Naive thymus-derived CD4-positive, alpha-beta T cell (primary cell): ENCODE measurements around the gene C19orf85. TPM values are rescaled to one million over a fixed set of nuclear protein-coding genes. Genes with fewer than 3 reads are reported as not detected.

Source experiments
- ATAC-seq: fragments of 150-1000 bp; cut with Tn5 transposase; 2 replicates; pipeline ENCODE4 v1.10.0; 2021; ENCODE audit warnings: mild to moderate bottlenecking, moderate library complexity
- CTCF ChIA-PET: fragments of 350-600 bp; sonication (Branson Sonifier 250); formaldehyde crosslinking; loops from one replicate; lab custom pipeline; 2021; ENCODE audit warnings: antibody characterized with exemption; lab: Charles Lee
- POLR2A ChIA-PET: fragments of 350-600 bp; sonication (Branson Sonifier 250); formaldehyde crosslinking; loops from one replicate; lab custom pipeline; 2021; ENCODE audit warnings: antibody characterized with exemption, inconsistent platforms; lab: Charles Lee
- DNase-seq, 9 donors: peaks; one replicate each; pipeline versions ENCODE4 v3.0.0 to v3.0.0-alpha.2; 2020 to 2022; ENCODE audit warnings: mixed read lengths in 1 of 9
- H3K27ac ChIP-seq: one replicate; pipeline ENCODE4 v1.7.0; 2013; ENCODE audit warnings: mild to moderate bottlenecking, low read depth, low read length, moderate library complexity
- H3K27me3 ChIP-seq, 2 donors: one replicate each; pipeline ENCODE4 v1.7.0; 2013; ENCODE audit warnings: low read length in 2 of 2, mild to moderate bottlenecking in 2 of 2, moderate library complexity in 2 of 2; ENCODE audit not compliant: control insufficient read depth in 2 of 2, insufficient read depth in 2 of 2
- H3K36me3 ChIP-seq, 3 experiments: 1 replicate in 2 of 3; 2 replicates in 1 of 3; pipeline ENCODE4 v1.7.0; 2013; ENCODE audit warnings: low read length in 3 of 3, mild to moderate bottlenecking in 3 of 3, moderate library complexity in 1 of 3; ENCODE audit not compliant: insufficient read depth in 3 of 3, control insufficient read depth in 2 of 3
- H3K4me1 ChIP-seq, 2 donors: one replicate each; pipeline ENCODE4 v1.7.0; 2013; ENCODE audit warnings: low read length in 2 of 2, mild to moderate bottlenecking in 2 of 2, moderate library complexity in 1 of 2; ENCODE audit not compliant: control insufficient read depth in 2 of 2, insufficient read depth in 2 of 2
- H3K4me3 ChIP-seq: 2 replicates; pipeline ENCODE4 v1.7.0; 2013; ENCODE audit warnings: mild to moderate bottlenecking, low read length
- H3K9me3 ChIP-seq, 3 experiments: 1 replicate in 2 of 3; 2 replicates in 1 of 3; pipeline ENCODE4 v1.7.0; 2013; ENCODE audit warnings: low read length in 3 of 3; ENCODE audit not compliant: control insufficient read depth in 2 of 3
- H3K27ac Mint-ChIP-seq, 9 donors: one replicate each; pipeline ENCODE4 v1.8.0; 2020 to 2022; ENCODE audit warnings: mixed read lengths in 9 of 9, mild to moderate bottlenecking in 8 of 9, moderate library complexity in 5 of 9, inconsistent platforms in 2 of 9
- H3K27me3 Mint-ChIP-seq, 5 donors: one replicate each; pipeline ENCODE4 v1.8.0; 2021 to 2022; ENCODE audit warnings: mixed read lengths in 5 of 5, mild to moderate bottlenecking in 1 of 5
- H3K36me3 Mint-ChIP-seq, 5 donors: one replicate each; pipeline ENCODE4 v1.8.0; 2020 to 2022; ENCODE audit warnings: mixed read lengths in 5 of 5, mild to moderate bottlenecking in 3 of 5, inconsistent platforms in 1 of 5
- H3K4me1 Mint-ChIP-seq, 7 donors: one replicate each; pipeline ENCODE4 v1.8.0; 2020 to 2022; ENCODE audit warnings: mixed read lengths in 7 of 7, mild to moderate bottlenecking in 3 of 7, inconsistent platforms in 1 of 7
- H3K4me3 Mint-ChIP-seq, 10 donors: one replicate each; pipeline ENCODE4 v1.8.0; 2020 to 2022; ENCODE audit warnings: mild to moderate bottlenecking in 10 of 10, mixed read lengths in 10 of 10, moderate library complexity in 6 of 10, inconsistent platforms in 2 of 10
- H3K9me3 Mint-ChIP-seq, 11 donors: one replicate each; pipeline ENCODE4 v1.8.0; 2020 to 2022; ENCODE audit warnings: mixed read lengths in 11 of 11, mild to moderate bottlenecking in 4 of 11, inconsistent platforms in 1 of 11, moderate library complexity in 1 of 11
- intact Hi-C, 2 donors: fragments of 100-400 bp; cut with micrococcal nuclease; formaldehyde crosslinking; loops; one replicate each; pipeline ENCODE4 v1.15.1; 2023
- polyA plus RNA-seq, 2 donors: library from polyadenylated mRNA; unstranded; fragments of 300-500 nt; fragmentation: Illumina TruSeq; gene quantifications; one replicate each; pipeline ENCODE4 v1.2.3, GENCODE V29; 2021
- total RNA-seq, 6 experiments: library from RNA in 5 of 6; stranded (reverse) in 5 of 6; gene quantifications; 1 replicate in 5 of 6; 2 replicates in 1 of 6; pipeline ENCODE4 v1.2.3 and lab custom pipeline; 2021 to 2026

C19orf85 gene
- total and polyA plus RNA-seq, 7 experiments from 2014 or later = not detected

- peaks cover 12 to 13% of the 10 kb centered on the region in 2 donors for H3K4me1 ChIP-seq
- DNase-seq = no peak
- no peak for ATAC-seq
- intact Hi-C loops = loop anchor here in 1 of 2 donors (2.0 kb wide), 1 partner anchor 19 kb away; no protein-coding TSS in a partner anchor
- Mint-ChIP-seq H3K27me3 (no peaks in the 10 kb centered on the region), H3K27ac (peak overlapping the region in 4 of 9 donors; percentile 17 to 64 (median 46)), H3K36me3 (peaks cover 0 to 6% (median 1%) of the 10 kb centered on the region in 5 donors), H3K9me3 (peaks cover 0 to 2% (median 0%) of the 10 kb centered on the region in 11 donors), H3K4me3 (peak overlapping the region; percentile 29 to 89 (median 72)), H3K4me1 (peaks cover 9 to 31% (median 16%) of the 10 kb centered on the region in 7 donors)
- peak overlapping the region; percentile 63 for H3K27ac ChIP-seq
- peak overlapping the region; percentile 75 for H3K4me3 ChIP-seq
- no peaks in the 10 kb centered on the region for H3K9me3 ChIP-seq
- no peaks in the 10 kb centered on the region for H3K27me3 ChIP-seq
- ChIA-PET POLR2A (interaction anchor here (0.6 to 1.6 kb wide), 4 partner anchors 8 to 143 kb away, joined by 3 to 5 read pairs (median 4); partner anchors contain the start of gene ZNF628), CTCF (interaction anchor here (1.1 kb wide), 1 partner anchor 140 kb away, joined by 3 read pairs; the partner anchor contains the start of gene ZNF784)
- peaks cover 0 to 21% (median 0%) of the 10 kb centered on the region in 3 experiments for H3K36me3 ChIP-seq
These were observed 19.4 kb upstream of the C19orf85 start for GRCh38 chr19:55483706-55484592.

- Histone ChIP-seq H3K36me3 (peaks cover 0 to 21% (median 0%) of the 10 kb centered on the region in 3 experiments), H3K27ac (no peak overlapping the region), H3K9me3 (no peaks in the 10 kb centered on the region), H3K4me3 (no peak overlapping the region), H3K4me1 (peaks cover 12 to 15% of the 10 kb centered on the region in 2 donors), H3K27me3 (no peaks in the 10 kb centered on the region)
- Mint-ChIP-seq H3K27ac (no peak overlapping the region), H3K4me3 (peak overlapping the region in 3 of 10 donors; percentile 29 to 59 (median 29)), H3K9me3 (peaks cover 0 to 2% (median 0%) of the 10 kb centered on the region in 11 donors), H3K27me3 (no peaks in the 10 kb centered on the region), H3K4me1 (peaks cover 14 to 39% (median 23%) of the 10 kb centered on the region in 7 donors), H3K36me3 (peaks cover 0 to 8% (median 1%) of the 10 kb centered on the region in 5 donors)
- ATAC-seq (no peak), DNase-seq (no peak)
- POLR2A ChIA-PET = no interaction called here
- CTCF ChIA-PET = no interaction called here
- intact Hi-C loops = no loop called here
These were observed 18.6 kb upstream of the C19orf85 start for GRCh38 chr19:55482967-55483705.

- intact Hi-C loops = no loop called here
- no peak for ATAC-seq
- POLR2A ChIA-PET = no interaction called here
- H3K4me3 Mint-ChIP-seq = peak overlapping the region in 1 of 10 donors; percentile 59
- H3K4me1 Mint-ChIP-seq = peaks cover 20 to 46% (median 28%) of the 10 kb centered on the region in 7 donors
- peaks cover 0 to 8% (median 1%) of the 10 kb centered on the region in 5 donors for H3K36me3 Mint-ChIP-seq
- CTCF ChIA-PET = no interaction called here
- peaks cover 0 to 2% (median 0%) of the 10 kb centered on the region in 11 donors for H3K9me3 Mint-ChIP-seq
- H3K9me3 ChIP-seq = no peaks in the 10 kb centered on the region
- H3K27ac Mint-ChIP-seq = no peak overlapping the region
- no peak overlapping the region for H3K4me3 ChIP-seq
- no peaks in the 10 kb centered on the region for H3K27me3 ChIP-seq
- H3K27ac ChIP-seq = no peak overlapping the region
- no peak for DNase-seq
- no peaks in the 10 kb centered on the region for H3K27me3 Mint-ChIP-seq
- peaks cover 17 to 22% of the 10 kb centered on the region in 2 donors for H3K4me1 ChIP-seq
- H3K36me3 ChIP-seq = peaks cover 0 to 21% (median 0%) of the 10 kb centered on the region in 3 experiments
These were observed 17.8 kb upstream of the C19orf85 start for GRCh38 chr19:55482156-55482961.

GRCh38 chr19:55481794-55482155 is 17.2 kb upstream of the C19orf85 start:
- Histone ChIP-seq H3K27me3 (no peaks in the 10 kb centered on the region), H3K36me3 (peaks cover 0 to 21% (median 0%) of the 10 kb centered on the region in 3 experiments), H3K27ac (no peak overlapping the region), H3K4me3 (no peak overlapping the region), H3K4me1 (peaks cover 20 to 23% of the 10 kb centered on the region in 2 donors), H3K9me3 (no peaks in the 10 kb centered on the region)
- CTCF ChIA-PET = no interaction called here
- H3K36me3 Mint-ChIP-seq = peaks cover 0 to 8% (median 1%) of the 10 kb centered on the region in 5 donors
- H3K27ac Mint-ChIP-seq = no peak overlapping the region
- H3K27me3 Mint-ChIP-seq = no peaks in the 10 kb centered on the region
- DNase-seq (no peak), ATAC-seq (no peak)
- POLR2A ChIA-PET = no interaction called here
- intact Hi-C loops = no loop called here
- peaks cover 0 to 2% (median 0%) of the 10 kb centered on the region in 11 donors for H3K9me3 Mint-ChIP-seq
- no peak overlapping the region for H3K4me3 Mint-ChIP-seq
- peaks cover 20 to 50% (median 32%) of the 10 kb centered on the region in 7 donors for H3K4me1 Mint-ChIP-seq

GRCh38 chr19:55481148-55481793 is 16.7 kb upstream of the C19orf85 start:
- CTCF ChIA-PET = no interaction called here
- H3K4me3 ChIP-seq = no peak overlapping the region
- no peak overlapping the region for H3K4me3 Mint-ChIP-seq
- ATAC-seq (no peak), DNase-seq (no peak)
- H3K36me3 ChIP-seq = peaks cover 0 to 21% (median 0%) of the 10 kb centered on the region in 3 experiments
- no peak overlapping the region for H3K27ac ChIP-seq
- H3K27ac Mint-ChIP-seq = no peak overlapping the region
- peaks cover 20 to 23% of the 10 kb centered on the region in 2 donors for H3K4me1 ChIP-seq
- peaks cover 0 to 8% (median 1%) of the 10 kb centered on the region in 5 donors for H3K36me3 Mint-ChIP-seq
- H3K27me3 ChIP-seq = no peaks in the 10 kb centered on the region
- H3K27me3 Mint-ChIP-seq = no peaks in the 10 kb centered on the region
- H3K9me3 ChIP-seq = no peaks in the 10 kb centered on the region
- peaks cover 0 to 2% (median 0%) of the 10 kb centered on the region in 11 donors for H3K9me3 Mint-ChIP-seq
- H3K4me1 Mint-ChIP-seq = peaks cover 20 to 50% (median 32%) of the 10 kb centered on the region in 7 donors
- POLR2A ChIA-PET = no interaction called here
- intact Hi-C loops = no loop called here
